ENCODE results near the gene ITPA. TPM values are rescaled to one million over a fixed set of nuclear protein-coding genes. Genes with fewer than 3 reads are reported as not detected.

Gene ITPA
- total and polyA plus RNA-seq, 2 donors (not counting 1 experiment from before 2014, with no cell fraction given) = 55.5 to 65.6 TPM

DNA sequence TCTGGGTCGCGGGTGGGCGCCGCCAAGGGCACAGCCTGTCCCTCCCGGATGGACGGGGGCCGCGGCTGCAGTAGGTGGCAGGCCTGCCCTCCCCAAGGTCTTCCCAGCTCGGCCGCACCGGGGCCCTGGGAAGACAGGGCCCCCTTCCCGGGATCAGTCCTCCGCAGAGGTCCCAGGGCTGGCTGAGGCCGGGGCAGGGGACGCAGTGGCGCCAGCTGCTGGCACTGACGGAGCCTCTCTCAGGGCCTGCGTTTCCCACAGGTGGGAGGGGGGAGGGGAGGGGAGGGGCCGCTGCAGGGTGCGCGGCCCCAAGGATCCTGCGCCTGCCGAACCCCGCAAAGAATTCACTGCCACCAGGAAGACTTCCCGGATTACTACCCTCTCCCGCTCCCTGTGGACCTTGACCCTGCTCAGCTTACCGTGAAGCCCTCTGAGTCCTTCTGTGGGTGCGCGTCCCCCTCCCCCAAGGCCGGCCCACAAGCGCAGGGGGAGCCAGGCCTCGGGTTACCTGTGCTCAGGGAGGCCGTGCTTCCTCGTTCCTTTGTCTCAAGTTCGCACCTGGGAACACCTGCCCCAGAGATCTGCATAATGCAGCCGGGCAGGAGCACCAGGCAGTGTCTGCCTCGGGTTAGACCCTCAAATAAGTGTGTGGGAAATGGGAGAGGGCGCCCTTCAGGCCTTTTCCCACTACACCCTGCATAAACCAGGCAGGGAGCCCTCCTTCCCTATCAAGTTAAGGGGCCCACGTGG lies 41.0 kb upstream of the ITPA start:
- H3K9ac ChIP-seq (ENCODE audit: low read length) = no peak overlapping the region
- no peaks in the 10 kb centered on the region for H3K36me3 ChIP-seq (replicated peaks in 1 of 2; ENCODE audit: control extremely low read depth in 1 of 2, control insufficient read depth in 1 of 2, extremely low read depth in 1 of 2, insufficient read depth in 2 of 2, low read length in 1 of 2)
- Mint-ChIP-seq H3K4me1 (peaks cover 10% of the 10 kb centered on the region), H3K27ac (no peak overlapping the region), H3K9me3 (ENCODE audit: insufficient read depth) (no peaks in the 10 kb centered on the region), H3K27me3 (peaks cover 42% of the 10 kb centered on the region), H3K4me3 (no peak overlapping the region)
- intact Hi-C loops (cut with micrococcal nuclease) = no loop called here
- H4K20me1 ChIP-seq (ENCODE audit: control insufficient read depth, insufficient read depth, low read length, poor library complexity, severe bottlenecking) = no peaks in the 10 kb centered on the region
- CTCF ChIA-PET = no interaction called here
- no peak overlapping the region for H3K27ac ChIP-seq (ENCODE audit: low read length in 2 of 2)
- DNase-seq (peak; percentile 40), ATAC-seq (ENCODE audit: low read depth) (no peak)
- POLR2A ChIA-PET = interaction anchor here (0.6 kb wide), 1 partner anchor 75 kb away, joined by 7 read pairs; no protein-coding TSS in a partner anchor
- H3K27me3 ChIP-seq (replicated peaks in 1 of 4; ENCODE audit: control extremely low read depth in 1 of 4, control insufficient read depth in 3 of 4, insufficient read depth in 4 of 4, low read length in 3 of 4) = peaks cover 0 to 65% (median 27%) of the 10 kb centered on the region in 4 experiments
- WGBS (ENCODE audit: insufficient coverage) = 17% methylated on average over 30 of the region's 39 CpGs
- no peaks in the 10 kb centered on the region for H3K79me2 ChIP-seq (ENCODE audit: control insufficient read depth, insufficient read depth, low read length)
- no peak overlapping the region for H3K4me3 ChIP-seq (ENCODE audit: control extremely low read depth in 1 of 5, extremely low read depth in 1 of 5, insufficient read depth in 1 of 5, low read depth in 2 of 5, low read length in 4 of 5)
- peaks cover 19 to 21% of the 10 kb centered on the region in 2 donors for H3K4me1 ChIP-seq (ENCODE audit: control insufficient read depth in 2 of 2, insufficient read depth in 2 of 2, low read length in 2 of 2)
- TF ChIP-seq EZH2 (IDR thresholded peaks at IDR 0.05; ENCODE audit: borderline replicate concordance, insufficient read depth, low read depth, low read length, poor library complexity, severe bottlenecking) (no peak), CTCF (IDR thresholded peaks at IDR 0.05) (no peak)
- H3K9me3 ChIP-seq (ENCODE audit: control extremely low read depth in 1 of 3, control insufficient read depth in 2 of 3, insufficient read depth in 1 of 3, low read length in 2 of 3) = peaks cover 0 to 9% (median 0%) of the 10 kb centered on the region in 3 donors
- peak overlapping the region; percentile 38 for H3K4me2 ChIP-seq (replicated peaks; ENCODE audit: low read depth, low read length, poor library complexity, severe bottlenecking)
- no peak overlapping the region for H2AFZ ChIP-seq (ENCODE audit: insufficient read depth, low read depth, low read length, poor library complexity, severe bottlenecking)

GRCh38 chr20:3168829-3169590 lies 40.3 kb upstream of the ITPA start:
- peaks cover 12% of the 10 kb centered on the region for H3K4me1 Mint-ChIP-seq
- H3K9ac ChIP-seq (ENCODE audit: low read length) = no peak overlapping the region
- no peak overlapping the region for H2AFZ ChIP-seq (ENCODE audit: insufficient read depth, low read depth, low read length, poor library complexity, severe bottlenecking)
- CTCF ChIA-PET = no interaction called here
- 90% methylated on average over 7 of the region's 7 CpGs for whole genome bisulfite sequencing (ENCODE audit: insufficient coverage)
- no peaks in the 10 kb centered on the region for H3K79me2 ChIP-seq (ENCODE audit: control insufficient read depth, insufficient read depth, low read length)
- no peak overlapping the region for H3K4me3 ChIP-seq (ENCODE audit: control extremely low read depth in 1 of 5, extremely low read depth in 1 of 5, insufficient read depth in 1 of 5, low read depth in 2 of 5, low read length in 4 of 5)
- no peaks in the 10 kb centered on the region for H3K36me3 ChIP-seq (replicated peaks in 1 of 2; ENCODE audit: control extremely low read depth in 1 of 2, control insufficient read depth in 1 of 2, extremely low read depth in 1 of 2, insufficient read depth in 2 of 2, low read length in 1 of 2)
- no peaks in the 10 kb centered on the region for H4K20me1 ChIP-seq (ENCODE audit: control insufficient read depth, insufficient read depth, low read length, poor library complexity, severe bottlenecking)
- no peak overlapping the region for H3K27ac ChIP-seq (ENCODE audit: low read length in 2 of 2)
- H3K4me3 Mint-ChIP-seq = no peak overlapping the region
- TF ChIP-seq EZH2 (IDR thresholded peaks at IDR 0.05; ENCODE audit: borderline replicate concordance, insufficient read depth, low read depth, low read length, poor library complexity, severe bottlenecking) (no peak), CTCF (IDR thresholded peaks at IDR 0.05) (no peak)
- DNase-seq (no peak), ATAC-seq (ENCODE audit: low read depth) (no peak)
- no peak overlapping the region for H3K27ac Mint-ChIP-seq
- peaks cover 43% of the 10 kb centered on the region for H3K27me3 Mint-ChIP-seq
- H3K9me3 Mint-ChIP-seq (ENCODE audit: insufficient read depth) = no peaks in the 10 kb centered on the region
- H3K4me1 ChIP-seq (ENCODE audit: control insufficient read depth in 2 of 2, insufficient read depth in 2 of 2, low read length in 2 of 2) = peaks cover 24 to 26% of the 10 kb centered on the region in 2 donors
- H3K9me3 ChIP-seq (ENCODE audit: control extremely low read depth in 1 of 3, control insufficient read depth in 2 of 3, insufficient read depth in 1 of 3, low read length in 2 of 3) = peaks cover 0 to 14% (median 0%) of the 10 kb centered on the region in 3 donors
- H3K4me2 ChIP-seq (replicated peaks; ENCODE audit: low read depth, low read length, poor library complexity, severe bottlenecking) = no peak overlapping the region
- intact Hi-C loops (cut with micrococcal nuclease) = no loop called here
- POLR2A ChIA-PET = no interaction called here
- H3K27me3 ChIP-seq (replicated peaks in 1 of 4; ENCODE audit: control extremely low read depth in 1 of 4, control insufficient read depth in 3 of 4, insufficient read depth in 4 of 4, low read length in 3 of 4) = peaks cover 0 to 66% (median 29%) of the 10 kb centered on the region in 4 experiments

All from B cell (primary cell).